GM23248 (cell line): ENCODE results near the gene PEX14. TPM values are rescaled to one million over a fixed set of nuclear protein-coding genes. Genes with fewer than 3 reads are reported as not detected.
A peak's percentile ranks its signal among the peaks of the same experiment; 100 is the strongest.

Experiments
- DNase-seq: peaks from one replicate; pipeline ENCODE4 v3.0.0-alpha.2; 2015
- H2AFZ ChIP-seq: fragments of 200-600 bp; sonication (generic); 2 replicates; pipeline ENCODE4 v1.6.1; 2016; ENCODE audit warnings: antibody characterized with exemption
- H3F3A ChIP-seq: fragments of 200-600 bp; sonication (generic); 2 replicates; pipeline ENCODE4 v1.6.1; 2016; ENCODE audit warnings: mild to moderate bottlenecking, antibody characterized with exemption, mixed run types; ENCODE audit not compliant: insufficient read depth
- H3K27ac ChIP-seq: fragments of 200-600 bp; sonication (generic); 2 replicates; pipeline ENCODE4 v1.5.1; 2016; ENCODE audit warnings: mild to moderate bottlenecking
- H3K27me3 ChIP-seq: fragments of 200-600 bp; sonication (generic); replicated peaks from 2 replicates; pipeline ENCODE4 v1.6.1; 2016; ENCODE audit warnings: mild to moderate bottlenecking; ENCODE audit not compliant: insufficient read depth
- H3K36me3 ChIP-seq: fragments of 200-600 bp; sonication (generic); 2 replicates; pipeline ENCODE4 v1.6.1; 2016; ENCODE audit warnings: low read depth, mild to moderate bottlenecking
- H3K4me1 ChIP-seq: fragments of 200-600 bp; sonication (generic); 2 replicates; pipeline ENCODE4 v1.6.1; 2016; ENCODE audit warnings: mild to moderate bottlenecking; ENCODE audit not compliant: insufficient read depth
- H3K4me2 ChIP-seq: fragments of 200-600 bp; sonication (generic); one replicate; pipeline ENCODE4 v1.6.1; 2016; ENCODE audit warnings: mild to moderate bottlenecking; ENCODE audit not compliant: unreplicated experiment
- H3K4me3 ChIP-seq: fragments of 200-600 bp; sonication (generic); 2 replicates; pipeline ENCODE4 v1.5.1; 2016; ENCODE audit warnings: mild to moderate bottlenecking
- H3K79me2 ChIP-seq: fragments of 200-600 bp; sonication (generic); 2 replicates; pipeline ENCODE4 v1.6.1; 2016; ENCODE audit warnings: mild to moderate bottlenecking; ENCODE audit not compliant: insufficient read depth
- H3K9ac ChIP-seq: fragments of 200-600 bp; sonication (generic); 2 replicates; pipeline ENCODE4 v1.6.1; 2016; ENCODE audit warnings: mild to moderate bottlenecking
- H3K9me2 ChIP-seq: fragments of 200-600 bp; sonication (generic); 2 replicates; pipeline ENCODE4 v1.6.1; 2016; ENCODE audit warnings: mixed run types, mild to moderate bottlenecking, moderate library complexity; ENCODE audit not compliant: insufficient read depth
- H3K9me3 ChIP-seq: fragments of 200-600 bp; sonication (generic); one replicate; pipeline ENCODE4 v1.6.1; 2017; ENCODE audit warnings: low read depth
- H4K20me1 ChIP-seq: fragments of 200-600 bp; sonication (generic); 2 replicates; pipeline ENCODE4 v1.6.0; 2016; ENCODE audit not compliant: insufficient read depth
- EZH2 ChIP-seq: fragments of 200-600 bp; sonication (generic); IDR thresholded peaks from 2 replicates; pipeline ENCODE4 v1.6.1; 2018; ENCODE audit warnings: antibody characterized with exemption, mild to moderate bottlenecking; ENCODE audit not compliant: insufficient read depth, poor library complexity, severe bottlenecking
- EZH2phosphoT487 ChIP-seq: fragments of 200-600 bp; sonication (generic); IDR thresholded peaks from 2 replicates; pipeline ENCODE4 v1.6.1; 2018; ENCODE audit warnings: antibody characterized with exemption, moderate library complexity, mild to moderate bottlenecking, low read depth; ENCODE audit not compliant: insufficient read depth
- WGBS, 2 experiments: methylation state at CpG; one replicate each; pipeline ENCODE4 v1.1.6; 2015 to 2017; ENCODE audit warnings: low lambda C conversion rate in 2 of 2, low coverage in 1 of 2; ENCODE audit errors: missing lambda C conversion rate in 2 of 2; 5-methylcytosine and 5-hydroxymethylcytosine counted together
- in situ Hi-C: fragments of 300-500 bp; cut with MboI; formaldehyde crosslinking; loops from 2 replicates; pipeline ENCODE4 v1.15.0; 2020
- polyA plus RNA-seq: library from polyadenylated mRNA; unstranded; fragments of >200 nt; fragmentation: Nextera tagmentation; extraction: Ambion mirVana; gene quantifications from 2 replicates; pipeline ENCODE4 v1.2.1, GENCODE V29; 2016
- total RNA-seq: library from RNA; depleted of rRNA; stranded (reverse); fragments of >200 nt; shearing (Covaris generic); gene quantifications from 2 replicates; pipeline ENCODE4 v1.2.3, GENCODE V29; 2014

PEX14 gene
- total and polyA plus RNA-seq, 2 experiments from 2014 or later, result 13.9 to 20.1 TPM

DNA sequence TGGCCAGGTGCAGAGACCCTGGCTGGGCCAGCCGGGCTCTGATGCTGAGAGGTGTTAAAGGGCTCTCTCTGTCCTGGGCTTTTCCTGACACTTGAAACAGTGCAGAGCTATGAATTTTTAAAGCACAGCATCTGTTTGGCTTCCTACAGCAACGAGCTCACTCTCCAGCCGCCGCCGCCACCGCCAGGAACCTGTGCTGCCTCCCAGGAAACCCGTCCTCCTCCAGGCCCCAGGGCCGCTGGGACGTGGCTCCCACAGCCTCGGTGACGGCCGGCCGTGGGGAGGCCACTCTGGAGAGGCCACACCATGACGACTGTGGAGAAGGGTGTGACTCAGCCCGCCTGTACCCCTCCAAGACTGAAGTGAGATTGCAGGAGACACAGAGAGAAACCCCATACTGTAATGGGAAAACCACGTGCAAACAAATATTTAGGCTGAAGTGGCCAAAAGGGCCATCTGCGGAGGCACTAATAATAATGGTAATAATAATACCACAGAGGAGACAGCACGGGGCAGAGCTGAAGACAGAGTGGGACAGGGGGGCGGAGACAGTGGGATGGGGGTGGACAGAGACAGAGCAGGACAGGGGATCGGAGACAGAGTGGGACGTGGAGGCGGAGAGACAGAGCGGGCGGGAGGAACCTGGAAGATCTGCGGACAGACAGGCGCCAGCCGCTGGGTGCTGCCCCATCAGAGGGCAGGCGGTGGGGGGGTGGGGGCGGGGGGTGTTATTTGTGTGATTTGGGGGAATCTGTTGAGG lies 182.5 kb downstream of the PEX14 start:
- no peaks in the 10 kb centered on the region for H3F3A ChIP-seq
- H2AFZ ChIP-seq, result no peak overlapping the region
- H3K4me3 ChIP-seq, result no peak overlapping the region
- no peak overlapping the region for H3K4me2 ChIP-seq
- DNase-seq, result peak; percentile 16
- no peaks in the 10 kb centered on the region for H3K27me3 ChIP-seq
- no peaks in the 10 kb centered on the region for H3K9me3 ChIP-seq
- H3K4me1 ChIP-seq, result no peaks in the 10 kb centered on the region
- no peak overlapping the region for H3K27ac ChIP-seq
- H4K20me1 ChIP-seq, result no peaks in the 10 kb centered on the region
- H3K36me3 ChIP-seq, result no peaks in the 10 kb centered on the region
- in situ Hi-C loops, result no loop called here
- H3K79me2 ChIP-seq, result no peaks in the 10 kb centered on the region
- no peak overlapping the region for H3K9ac ChIP-seq
- 54 to 59% methylated on average over 20 to 29 of the region's 29 CpGs for WGBS, 2 experiments
- TF ChIP-seq EZH2 (no peak), EZH2phosphoT487 (no peak)
- no peaks in the 10 kb centered on the region for H3K9me2 ChIP-seq

DNA sequence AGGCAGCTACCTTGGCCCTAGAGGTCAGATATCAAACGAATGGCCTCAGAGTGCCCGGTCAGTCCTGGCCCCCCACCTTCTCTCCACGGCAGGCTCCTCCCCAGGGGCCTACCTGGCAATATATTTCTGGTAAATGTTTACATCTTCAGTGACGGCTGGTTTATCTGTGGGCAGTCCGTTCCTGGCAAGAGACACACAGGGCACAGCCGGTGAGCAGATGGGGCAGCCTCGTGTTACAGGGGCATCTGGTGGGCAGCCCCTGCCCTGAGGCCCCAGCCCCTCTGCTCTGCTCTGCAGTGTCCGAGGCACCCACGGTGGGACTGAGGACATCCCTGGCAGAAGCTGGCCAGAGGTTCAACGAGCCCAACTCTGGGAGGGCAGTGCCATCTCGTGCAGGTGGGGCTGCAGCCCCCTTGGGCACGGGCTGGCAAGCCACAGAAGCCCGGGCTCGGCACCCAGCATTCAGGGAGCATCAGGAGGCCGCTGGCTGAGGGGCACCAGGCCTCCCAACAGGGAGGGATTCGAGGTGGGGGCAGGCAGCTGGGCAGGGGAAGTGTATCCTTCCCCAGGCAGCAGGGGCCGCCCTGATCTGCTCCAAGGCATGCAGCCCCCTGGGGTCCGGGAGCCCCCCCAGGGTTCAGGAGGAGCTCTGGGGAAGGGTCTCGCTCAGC lies 183.8 kb downstream of the PEX14 start:
- no peak overlapping the region for H3K27ac ChIP-seq
- in situ Hi-C loops, result no loop called here
- no peak overlapping the region for H3K9ac ChIP-seq
- H3K27me3 ChIP-seq, result no peaks in the 10 kb centered on the region
- no peak for DNase-seq
- H4K20me1 ChIP-seq, result no peaks in the 10 kb centered on the region
- WGBS, 2 experiments, result 43 to 45% methylated on average over 18 to 19 of the region's 19 CpGs
- H3K79me2 ChIP-seq, result no peaks in the 10 kb centered on the region
- H3K9me2 ChIP-seq, result no peaks in the 10 kb centered on the region
- no peak overlapping the region for H2AFZ ChIP-seq
- H3K4me3 ChIP-seq, result no peak overlapping the region
- no peaks in the 10 kb centered on the region for H3K9me3 ChIP-seq
- TF ChIP-seq EZH2phosphoT487, result no peak
- TF ChIP-seq EZH2, result no peak
- H3K36me3 ChIP-seq, result no peaks in the 10 kb centered on the region
- no peak overlapping the region for H3K4me2 ChIP-seq
- no peaks in the 10 kb centered on the region for H3K4me1 ChIP-seq
- H3F3A ChIP-seq, result no peaks in the 10 kb centered on the region

DNA sequence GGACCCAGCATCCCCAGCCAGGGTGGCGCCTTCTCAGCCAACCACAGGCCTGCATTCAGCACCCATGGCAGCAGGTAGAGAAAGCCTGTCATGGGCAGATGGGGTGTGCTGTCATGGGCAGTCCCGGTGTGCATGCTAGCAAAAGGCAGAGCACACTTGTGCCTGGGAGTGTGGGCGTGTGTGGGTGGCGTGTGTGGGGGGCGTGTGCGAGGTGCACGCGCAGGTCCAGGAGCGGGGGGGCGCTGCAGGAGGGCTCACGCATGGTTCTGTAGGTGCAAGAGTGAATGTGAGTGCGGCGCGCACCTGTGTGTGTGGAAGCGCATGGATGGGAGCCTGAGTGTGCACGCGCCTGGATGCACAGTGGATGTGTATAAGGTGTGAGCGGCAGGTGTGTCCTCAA lies 184.5 kb downstream of the PEX14 start:
- no peak overlapping the region for H3K4me2 ChIP-seq
- DNase-seq, result no peak
- no peaks in the 10 kb centered on the region for H3K4me1 ChIP-seq
- H3K4me3 ChIP-seq, result no peak overlapping the region
- WGBS, 2 experiments, result 88 to 91% methylated on average over 18 of the region's 18 CpGs
- H3K27ac ChIP-seq, result no peak overlapping the region
- H3K9me3 ChIP-seq, result no peaks in the 10 kb centered on the region
- H3K27me3 ChIP-seq, result no peaks in the 10 kb centered on the region
- no peak for TF ChIP-seq EZH2phosphoT487
- no peak for TF ChIP-seq EZH2
- H3F3A ChIP-seq, result no peaks in the 10 kb centered on the region
- no peaks in the 10 kb centered on the region for H4K20me1 ChIP-seq
- no peak overlapping the region for H3K9ac ChIP-seq
- in situ Hi-C loops, result no loop called here
- H3K36me3 ChIP-seq, result no peaks in the 10 kb centered on the region
- H2AFZ ChIP-seq, result no peak overlapping the region
- H3K9me2 ChIP-seq, result no peaks in the 10 kb centered on the region
- H3K79me2 ChIP-seq, result no peaks in the 10 kb centered on the region

DNA sequence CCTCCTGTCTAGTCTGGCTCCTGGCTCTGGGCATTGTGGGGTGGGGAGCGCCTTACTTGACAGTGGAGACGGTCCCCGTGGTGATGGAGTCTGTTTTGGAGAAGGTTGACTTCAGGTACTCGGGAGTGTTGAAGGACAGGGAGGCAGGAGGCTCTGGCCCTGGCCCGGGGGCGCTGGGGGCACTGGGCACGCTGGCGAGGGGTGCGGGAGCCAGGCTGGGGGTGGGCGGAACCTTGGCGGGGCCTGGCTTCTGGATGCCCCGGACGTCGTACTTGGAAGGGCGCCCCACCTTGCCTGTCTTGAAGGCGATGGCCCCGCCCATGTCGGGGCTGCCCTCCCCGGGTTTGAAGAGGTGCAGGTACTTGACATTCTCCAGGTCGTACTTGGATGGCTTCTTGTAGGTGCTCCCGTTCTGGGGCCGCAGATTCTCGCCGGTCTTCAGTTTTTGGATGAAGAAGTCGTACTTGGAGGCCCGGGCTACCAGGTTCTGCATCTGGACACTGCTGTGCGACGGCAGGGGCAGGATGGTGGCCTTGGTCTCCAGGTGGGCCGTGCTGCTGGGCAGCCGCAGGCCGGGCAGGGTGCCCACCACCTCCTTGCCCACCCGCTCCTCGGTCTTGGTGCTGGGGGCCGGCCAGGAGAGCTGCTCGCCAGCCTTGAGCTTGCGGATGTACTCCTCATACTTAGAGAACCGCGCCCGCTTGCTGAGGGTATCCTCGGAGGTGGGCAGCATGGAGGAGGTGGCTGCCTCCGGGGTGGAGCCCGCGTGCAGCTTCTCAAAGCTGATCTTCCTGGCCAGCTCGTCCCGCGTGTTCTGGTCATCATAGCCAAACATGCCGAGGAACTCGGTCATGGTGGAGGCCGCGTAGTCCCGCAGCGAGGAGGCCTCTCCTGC lies 185.1 kb downstream of the PEX14 start:
- Histone ChIP-seq H4K20me1 (no peaks in the 10 kb centered on the region), H3K4me3 (no peak overlapping the region), H3K36me3 (no peaks in the 10 kb centered on the region), H3F3A (no peaks in the 10 kb centered on the region), H3K79me2 (no peaks in the 10 kb centered on the region), H3K9me2 (no peaks in the 10 kb centered on the region), H3K9ac (no peak overlapping the region), H3K9me3 (no peaks in the 10 kb centered on the region), H3K4me2 (no peak overlapping the region), H3K4me1 (no peaks in the 10 kb centered on the region), H2AFZ (no peak overlapping the region), H3K27ac (no peak overlapping the region), H3K27me3 (no peaks in the 10 kb centered on the region)
- no peak for DNase-seq
- no peak for TF ChIP-seq EZH2
- no peak for TF ChIP-seq EZH2phosphoT487
- in situ Hi-C loops, result no loop called here
- 83 to 86% methylated on average over 38 to 52 of the region's 52 CpGs for WGBS, 2 experiments
